ENCODE results near the gene ILRUN.
"Not testable (repeated sequence)": the region's sequence is repeated elsewhere in the genome, so short reads cannot be mapped to it uniquely, and the experiment has no call there.

Gene ILRUN

GRCh38 chr6:34663371-34663770 is 33.2 kb downstream of the ILRUN start:
- DNase-seq: no peak

- DNase-seq: no peak
Measured at GRCh38 chr6:34661357-34661756, 35.2 kb downstream of the ILRUN start.

- DNase-seq: peak; percentile 20
Measured at GRCh38 chr6:34658605-34659265, 37.8 kb downstream of the ILRUN start.

- not testable (repeated sequence) for DNase-seq
Measured at GRCh38 chr6:34657979-34658480, 38.5 kb downstream of the ILRUN start.

GRCh38 chr6:34657307-34657978 is 39.1 kb downstream of the ILRUN start:
- peak; percentile 76 for DNase-seq

- DNase-seq: peak; percentile 27
Measured at GRCh38 chr6:34657037-34657306, 39.6 kb downstream of the ILRUN start.

- DNase-seq: peak; percentile 97
Measured at GRCh38 chr6:34656378-34657036, 40.1 kb downstream of the ILRUN start.

- DNase-seq: not testable (repeated sequence)
Measured at GRCh38 chr6:34655876-34656377, 40.6 kb downstream of the ILRUN start.

GRCh38 chr6:34654061-34654710 is 42.4 kb downstream of the ILRUN start:
- DNase-seq: no peak

- no peak for DNase-seq
Measured at GRCh38 chr6:34652263-34652662, 44.3 kb downstream of the ILRUN start.

- no peak for DNase-seq
Measured at GRCh38 chr6:34650823-34651222, 45.7 kb downstream of the ILRUN start.

- not testable (repeated sequence) for DNase-seq
Measured at GRCh38 chr6:34650232-34650631, 46.3 kb downstream of the ILRUN start.

- DNase-seq: no peak
Measured at GRCh38 chr6:34648806-34649205, 47.8 kb downstream of the ILRUN start.
